GM18508 (cell line): Measurements from ENCODE around the gene ESRRA.

Experiments
- ATAC-seq: cut with Tn5 transposase; IDR thresholded peaks from one replicate; pipeline ENCODE4 v1.9.1; 2021; ENCODE audit warnings: moderate number of reproducible peaks; ENCODE audit not compliant: insufficient read depth, unreplicated experiment

ESRRA gene

GRCh38 chr11:64305075-64305690, at the start of gene ESRRA:
TSS of gene ESRRA (plus strand) at chr11:64305524. CDS start at chr11:64307180, 1,656 bp downstream.
- peak; percentile 48 for ATAC-seq

- no peak for ATAC-seq
Observed at GRCh38 chr11:64256300-64256699, 49.0 kb upstream of the ESRRA start.

- no peak for ATAC-seq
Observed at GRCh38 chr11:64258356-64258755, 47.0 kb upstream of the ESRRA start.

GRCh38 chr11:64258946-64259532, 46.3 kb upstream of the ESRRA start:
- no peak for ATAC-seq

GRCh38 chr11:64259533-64260067, 45.7 kb upstream of the ESRRA start:
- no peak for ATAC-seq

- no peak for ATAC-seq
Observed at GRCh38 chr11:64260147-64260708, 45.1 kb upstream of the ESRRA start.

- ATAC-seq: no peak
Observed at GRCh38 chr11:64261556-64262080, 43.7 kb upstream of the ESRRA start.

GRCh38 chr11:64262271-64263002, 42.9 kb upstream of the ESRRA start:
- ATAC-seq: no peak

- ATAC-seq: no peak
Observed at GRCh38 chr11:64263021-64263946, 42.0 kb upstream of the ESRRA start.

GRCh38 chr11:64263947-64264317, 41.4 kb upstream of the ESRRA start:
- no peak for ATAC-seq

GRCh38 chr11:64264371-64264852, 40.9 kb upstream of the ESRRA start:
- ATAC-seq: no peak

GRCh38 chr11:64265176-64266160, 39.9 kb upstream of the ESRRA start:
- ATAC-seq: no peak

GRCh38 chr11:64266339-64266738, 39.0 kb upstream of the ESRRA start:
- no peak for ATAC-seq

GRCh38 chr11:64267207-64267945, 37.9 kb upstream of the ESRRA start:
- no peak for ATAC-seq

GRCh38 chr11:64268025-64268892, 37.1 kb upstream of the ESRRA start:
- no peak for ATAC-seq

- ATAC-seq: peak; percentile 10
Observed at GRCh38 chr11:64268893-64269539, 36.3 kb upstream of the ESRRA start.
